ENCODE results near the gene HDHD2. TPM values are rescaled to one million over a fixed set of nuclear protein-coding genes. Genes with fewer than 3 reads are reported as not detected.

The HDHD2 gene
- total and polyA plus RNA-seq, 4 donors: 16.7 to 38.2 (median 30.1) TPM

DNA sequence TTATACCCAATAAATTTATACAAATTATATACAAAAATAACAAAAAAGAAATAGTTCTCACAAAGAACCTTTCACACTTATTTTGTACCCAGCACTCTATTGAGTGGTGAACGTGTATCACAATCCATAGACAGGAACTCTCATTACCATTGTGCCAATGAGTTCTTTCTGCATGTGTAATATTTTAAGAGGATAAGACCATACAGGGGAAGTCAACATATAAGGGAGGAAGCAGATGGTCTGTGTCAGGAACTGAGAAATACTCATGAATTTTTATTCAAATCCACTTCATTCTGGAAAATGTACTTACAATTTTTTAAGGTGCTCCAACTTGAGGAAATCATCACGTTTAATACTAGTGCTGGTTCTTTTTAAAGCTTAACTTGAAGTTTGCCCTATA is 87.8 kb downstream of the HDHD2 start:
- Histone ChIP-seq H3K27ac (ENCODE audit: low read depth in 1 of 2, low read length in 1 of 2) (no peak overlapping the region), H3K9me3 (ENCODE audit: control insufficient read depth in 4 of 4, insufficient read depth in 3 of 4, low read length in 3 of 4) (no peaks in the 10 kb centered on the region), H3K9ac (ENCODE audit: insufficient read depth in 1 of 2, low read length in 2 of 2) (no peak overlapping the region), H3K27me3 (ENCODE audit: control insufficient read depth in 3 of 3, insufficient read depth in 3 of 3, low read length in 2 of 3) (no peaks in the 10 kb centered on the region), H3K4me1 (ENCODE audit: control insufficient read depth in 5 of 5, insufficient read depth in 5 of 5, low read length in 5 of 5) (no peaks in the 10 kb centered on the region), H3K36me3 (ENCODE audit: control insufficient read depth in 4 of 4, insufficient read depth in 4 of 4, low read length in 4 of 4) (no peaks in the 10 kb centered on the region), H3K4me3 (no peak overlapping the region)
- TF ChIP-seq, protein P1, sequence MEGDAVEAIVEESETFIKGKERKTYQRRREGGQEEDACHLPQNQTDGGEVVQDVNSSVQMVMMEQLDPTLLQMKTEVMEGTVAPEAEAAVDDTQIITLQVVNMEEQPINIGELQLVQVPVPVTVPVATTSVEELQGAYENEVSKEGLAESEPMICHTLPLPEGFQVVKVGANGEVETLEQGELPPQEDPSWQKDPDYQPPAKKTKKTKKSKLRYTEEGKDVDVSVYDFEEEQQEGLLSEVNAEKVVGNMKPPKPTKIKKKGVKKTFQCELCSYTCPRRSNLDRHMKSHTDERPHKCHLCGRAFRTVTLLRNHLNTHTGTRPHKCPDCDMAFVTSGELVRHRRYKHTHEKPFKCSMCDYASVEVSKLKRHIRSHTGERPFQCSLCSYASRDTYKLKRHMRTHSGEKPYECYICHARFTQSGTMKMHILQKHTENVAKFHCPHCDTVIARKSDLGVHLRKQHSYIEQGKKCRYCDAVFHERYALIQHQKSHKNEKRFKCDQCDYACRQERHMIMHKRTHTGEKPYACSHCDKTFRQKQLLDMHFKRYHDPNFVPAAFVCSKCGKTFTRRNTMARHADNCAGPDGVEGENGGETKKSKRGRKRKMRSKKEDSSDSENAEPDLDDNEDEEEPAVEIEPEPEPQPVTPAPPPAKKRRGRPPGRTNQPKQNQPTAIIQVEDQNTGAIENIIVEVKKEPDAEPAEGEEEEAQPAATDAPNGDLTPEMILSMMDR (IDR thresholded peaks at IDR 0.05; ENCODE audit: control extremely low read depth, extremely low read depth): no peak
- ATAC-seq (ENCODE audit: insufficient read depth, low FRiP score) (no peak), DNase-seq (peak in 1 of 3 donors; percentile 3)
- WGBS, 2 donors: 29 to 41% methylated on average over 2 of the region's 2 CpGs

Small RNA genes within 50 kb of the gene (small RNA-seq; reads per million reads assigned to genes)
- not detected for gene AC012254.4 (ENCODE audit: low replicate concordance)

Other genes with a start within 250 kb of the HDHD2 start
- 10 to 100 TPM; 31.0 to 47.6 TPM for gene PIAS2, start 233.0 kb downstream of the HDHD2 start, total RNA-seq
- gene PIAS2, start 233.0 kb downstream of the HDHD2 start, polyA plus RNA-seq: 1 to 10 TPM; 4.2 to 5.0 TPM
- 1 to 10 TPM; 6.4 to 8.0 TPM for gene KATNAL2, start 232.9 kb downstream of the HDHD2 start, total RNA-seq
- gene KATNAL2, start 232.9 kb downstream of the HDHD2 start, polyA plus RNA-seq: 1 to 10 TPM; 1.5 to 1.9 TPM
- gene ELOA2, start 114.9 kb downstream of the HDHD2 start, total RNA-seq: not detected
- not detected for gene ELOA2, start 114.9 kb downstream of the HDHD2 start, polyA plus RNA-seq
- gene IER3IP1, start 25.9 kb upstream of the HDHD2 start, total RNA-seq: 10 to 100 TPM; 13.2 to 21.6 TPM
- gene IER3IP1, start 25.9 kb upstream of the HDHD2 start, polyA plus RNA-seq: 10 to 100 TPM; 14.9 to 20.5 TPM
- not detected for gene SKOR2, start 101.2 kb upstream of the HDHD2 start, total RNA-seq
- not detected for gene SKOR2, start 101.2 kb upstream of the HDHD2 start, polyA plus RNA-seq